IgD-negative memory B cell (primary cell): ENCODE results near the gene ADGRL4. TPM values are rescaled to one million over a fixed set of nuclear protein-coding genes. Genes with fewer than 3 reads are reported as not detected.
"Not testable (repeated sequence)": the region's sequence is repeated elsewhere in the genome, so short reads cannot be mapped to it uniquely, and the experiment has no call there.

ENCODE experiments used
- H3K27ac Mint-ChIP-seq, 3 donors: one replicate each; pipeline ENCODE4 v1.8.0; 2020 to 2022; ENCODE audit warnings: mild to moderate bottlenecking in 3 of 3, mixed read lengths in 3 of 3, moderate library complexity in 1 of 3
- H3K27me3 Mint-ChIP-seq: one replicate; pipeline ENCODE4 v1.8.0; 2021; ENCODE audit warnings: mixed read lengths
- H3K36me3 Mint-ChIP-seq: one replicate; pipeline ENCODE4 v1.8.0; 2020; ENCODE audit warnings: mild to moderate bottlenecking, mixed read lengths
- H3K4me1 Mint-ChIP-seq, 3 donors: one replicate each; pipeline ENCODE4 v1.8.0; 2020 to 2022; ENCODE audit warnings: mixed read lengths in 3 of 3, mild to moderate bottlenecking in 1 of 3
- H3K4me3 Mint-ChIP-seq, 4 donors: one replicate each; pipeline ENCODE4 v1.8.0; 2020 to 2022; ENCODE audit warnings: mild to moderate bottlenecking in 4 of 4, mixed read lengths in 4 of 4, moderate library complexity in 3 of 4
- H3K9me3 Mint-ChIP-seq, 3 donors: one replicate each; pipeline ENCODE4 v1.8.0; 2020 to 2021; ENCODE audit warnings: mixed read lengths in 3 of 3, mild to moderate bottlenecking in 1 of 3
- polyA plus RNA-seq: library from polyadenylated mRNA; unstranded; fragments of 300-500 nt; fragmentation: Illumina TruSeq; gene quantifications from one replicate; pipeline ENCODE4 v1.2.3, GENCODE V29; 2021

The ADGRL4 gene
- polyA plus RNA-seq, 1 donor from 2014 or later, result not detected

DNA sequence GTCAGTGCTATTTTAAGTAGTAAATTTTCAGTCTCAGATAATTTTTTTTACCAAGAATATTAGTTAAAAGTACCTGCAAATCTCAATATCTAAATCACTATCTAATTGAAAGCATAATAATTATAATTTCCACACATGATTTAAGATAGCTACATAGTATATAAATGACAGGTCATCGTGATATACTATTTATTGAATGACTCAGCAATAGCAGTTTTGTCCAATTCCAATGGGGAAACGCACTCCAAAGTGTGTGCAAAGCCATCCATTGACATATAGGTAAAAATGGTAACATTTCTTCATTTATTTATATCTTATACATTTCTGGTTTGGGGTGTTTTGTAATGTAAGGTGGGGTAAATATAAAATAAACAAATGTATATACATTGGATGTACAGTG, 19.5 kb downstream of the ADGRL4 start:
- no peak overlapping the region for H3K27ac Mint-ChIP-seq
- H3K4me3 Mint-ChIP-seq, result no peak overlapping the region
- H3K36me3 Mint-ChIP-seq, result peaks cover 2% of the 10 kb centered on the region
- H3K9me3 Mint-ChIP-seq, result peaks cover 3 to 11% (median 5%) of the 10 kb centered on the region in 3 donors
- H3K27me3 Mint-ChIP-seq, result no peaks in the 10 kb centered on the region
- no peaks in the 10 kb centered on the region for H3K4me1 Mint-ChIP-seq

- H3K4me3 Mint-ChIP-seq, result no peak overlapping the region
- H3K9me3 Mint-ChIP-seq, result peaks cover 2 to 8% (median 2%) of the 10 kb centered on the region in 3 donors
- H3K36me3 Mint-ChIP-seq, result peaks cover 2% of the 10 kb centered on the region
- no peaks in the 10 kb centered on the region for H3K4me1 Mint-ChIP-seq
- H3K27me3 Mint-ChIP-seq, result no peaks in the 10 kb centered on the region
- no peak overlapping the region for H3K27ac Mint-ChIP-seq
Measured at GRCh38 chr1:78980511-78980910, 26.0 kb downstream of the ADGRL4 start.

DNA sequence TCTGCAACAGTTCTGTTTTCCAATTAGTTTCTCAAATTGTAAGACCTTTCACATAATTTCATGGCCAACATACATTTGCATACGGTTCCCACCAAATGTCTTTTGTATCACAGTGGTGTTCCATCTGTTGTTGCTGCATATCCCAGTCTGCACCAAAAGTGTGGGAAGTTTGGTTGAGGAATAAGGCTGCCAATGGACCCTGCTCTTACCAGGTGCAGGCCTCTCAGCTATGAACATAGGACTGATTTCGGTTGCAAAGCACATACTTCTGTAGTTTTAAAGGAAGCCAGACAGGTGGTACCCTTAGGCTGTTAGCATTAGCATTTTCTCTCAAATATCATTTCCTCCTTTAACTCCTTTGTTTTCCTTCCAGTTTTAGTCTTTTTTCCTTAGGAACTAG, 33.8 kb downstream of the ADGRL4 start:
- Mint-ChIP-seq H3K36me3 (peaks cover 2% of the 10 kb centered on the region), H3K9me3 (peaks cover 0 to 2% (median 0%) of the 10 kb centered on the region in 3 donors), H3K4me3 (no peak overlapping the region), H3K4me1 (no peaks in the 10 kb centered on the region), H3K27me3 (no peaks in the 10 kb centered on the region), H3K27ac (no peak overlapping the region)

DNA sequence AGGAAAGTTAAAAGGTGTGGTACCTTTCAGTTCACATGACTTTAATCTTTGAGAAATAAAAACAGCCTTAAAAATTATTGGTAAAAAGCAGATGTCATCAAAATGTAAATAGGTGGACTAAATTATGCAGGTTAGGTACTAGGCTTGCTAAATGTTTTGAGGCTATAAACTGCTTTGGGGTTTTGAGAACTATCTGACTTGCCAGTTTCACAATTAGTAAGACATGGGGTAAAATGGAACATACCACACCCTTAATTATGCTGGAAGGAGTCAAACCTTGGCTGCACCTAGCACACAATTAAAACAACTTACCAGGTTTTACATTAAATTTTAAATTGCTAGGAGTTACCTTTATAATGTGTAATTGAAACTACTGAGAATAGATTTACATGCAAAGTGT, 39.4 kb downstream of the ADGRL4 start:
- H3K27ac Mint-ChIP-seq, H3K36me3 Mint-ChIP-seq, H3K4me1 Mint-ChIP-seq, H3K9me3 Mint-ChIP-seq, H3K4me3 Mint-ChIP-seq, H3K27me3 Mint-ChIP-seq: not testable (repeated sequence)

DNA sequence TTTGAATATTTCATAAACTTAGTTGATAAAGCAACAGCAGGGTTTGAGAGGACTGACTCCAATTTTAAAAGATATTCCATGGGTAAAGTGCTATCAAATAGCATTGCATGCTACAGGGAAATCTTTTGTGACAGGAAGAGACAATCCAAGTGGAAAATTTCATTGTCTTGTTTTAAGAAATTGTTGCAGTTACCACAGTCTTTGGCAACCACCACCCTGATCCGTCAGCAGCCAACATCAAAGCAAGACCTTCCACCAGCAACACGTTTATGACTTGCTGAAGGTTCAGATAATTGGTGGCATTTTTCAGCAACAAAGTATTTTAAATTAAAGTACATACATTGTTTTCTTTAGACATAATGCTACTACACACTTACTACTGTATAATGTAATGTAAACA, 47.8 kb downstream of the ADGRL4 start:
- H3K4me3 Mint-ChIP-seq, result no peak overlapping the region
- H3K27ac Mint-ChIP-seq, result no peak overlapping the region
- no peaks in the 10 kb centered on the region for H3K27me3 Mint-ChIP-seq
- H3K36me3 Mint-ChIP-seq, result no peaks in the 10 kb centered on the region
- H3K4me1 Mint-ChIP-seq, result no peaks in the 10 kb centered on the region
- H3K9me3 Mint-ChIP-seq, result peaks cover 0 to 7% (median 0%) of the 10 kb centered on the region in 3 donors

DNA sequence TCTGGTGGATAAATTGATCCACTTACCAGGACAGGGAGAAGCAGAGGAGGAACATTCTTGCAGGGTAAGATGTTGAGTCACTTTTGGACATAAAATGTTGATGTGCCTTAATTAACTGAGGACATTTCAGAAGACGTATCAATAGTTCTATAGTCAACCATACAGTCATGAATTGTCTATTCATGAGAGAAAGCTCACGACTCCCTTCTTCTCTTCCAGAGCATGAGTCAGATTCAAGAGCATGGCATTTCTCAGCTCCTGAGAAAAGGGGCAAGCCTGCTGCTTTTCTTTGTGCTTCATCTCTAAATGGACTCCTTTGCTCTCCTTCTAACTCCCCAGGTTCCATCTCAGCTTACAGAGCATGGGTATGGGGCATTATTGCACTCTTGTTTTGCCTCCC, 55.7 kb downstream of the ADGRL4 start:
- Mint-ChIP-seq H3K9me3 (peaks cover 0 to 4% (median 0%) of the 10 kb centered on the region in 3 donors), H3K36me3 (no peaks in the 10 kb centered on the region), H3K27me3 (no peaks in the 10 kb centered on the region), H3K4me1 (no peaks in the 10 kb centered on the region), H3K27ac (no peak overlapping the region), H3K4me3 (no peak overlapping the region)

DNA sequence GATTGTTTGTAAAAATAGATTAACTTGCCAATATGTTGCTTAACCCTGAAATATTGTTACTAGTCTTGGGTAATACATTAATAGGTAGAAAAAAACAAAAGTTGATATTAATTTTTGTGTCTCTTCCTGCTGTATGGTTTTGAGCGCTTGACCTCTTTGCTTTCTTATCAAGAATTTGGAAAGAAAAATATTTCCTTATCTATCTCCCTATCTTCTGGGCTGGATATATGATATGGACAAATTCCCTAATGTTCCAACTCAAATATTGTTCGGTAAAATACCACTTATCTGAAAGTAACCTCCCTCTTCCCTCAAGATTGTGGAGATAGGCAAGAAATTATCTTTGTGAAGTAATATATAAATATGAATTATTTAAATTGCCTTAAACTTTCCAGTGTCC, 57.3 kb downstream of the ADGRL4 start:
- H3K4me1 Mint-ChIP-seq, result no peaks in the 10 kb centered on the region
- peaks cover 0 to 4% (median 0%) of the 10 kb centered on the region in 3 donors for H3K9me3 Mint-ChIP-seq
- no peak overlapping the region for H3K4me3 Mint-ChIP-seq
- H3K36me3 Mint-ChIP-seq, result no peaks in the 10 kb centered on the region
- H3K27ac Mint-ChIP-seq, result no peak overlapping the region
- no peaks in the 10 kb centered on the region for H3K27me3 Mint-ChIP-seq

GRCh38 chr1:78919150-78919549, 87.4 kb downstream of the ADGRL4 start:
- no peaks in the 10 kb centered on the region for H3K4me1 Mint-ChIP-seq
- H3K9me3 Mint-ChIP-seq, result peaks cover 0 to 3% (median 0%) of the 10 kb centered on the region in 3 donors
- no peaks in the 10 kb centered on the region for H3K27me3 Mint-ChIP-seq
- H3K27ac Mint-ChIP-seq, result no peak overlapping the region
- no peak overlapping the region for H3K4me3 Mint-ChIP-seq
- no peaks in the 10 kb centered on the region for H3K36me3 Mint-ChIP-seq

DNA sequence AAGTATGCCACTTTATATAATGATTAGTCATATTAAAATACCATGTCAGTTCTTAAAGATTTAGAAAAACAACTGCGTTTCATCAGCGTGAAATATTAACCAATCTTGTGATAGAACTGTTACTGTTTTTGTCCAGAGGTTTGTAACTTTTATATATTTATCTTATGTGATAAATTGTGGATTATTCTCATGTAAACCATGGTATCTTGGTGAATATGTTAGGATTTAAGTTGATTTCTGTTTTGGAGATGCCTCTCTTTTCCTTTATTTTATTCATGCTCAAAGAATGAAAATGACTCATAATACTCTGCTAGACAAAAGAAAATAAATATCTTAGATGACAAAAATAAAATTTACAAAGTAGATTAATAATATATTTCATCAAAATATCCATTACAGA, 88.4 kb downstream of the ADGRL4 start:
- Mint-ChIP-seq H3K27ac (no peak overlapping the region), H3K36me3 (no peaks in the 10 kb centered on the region), H3K4me3 (no peak overlapping the region)

DNA sequence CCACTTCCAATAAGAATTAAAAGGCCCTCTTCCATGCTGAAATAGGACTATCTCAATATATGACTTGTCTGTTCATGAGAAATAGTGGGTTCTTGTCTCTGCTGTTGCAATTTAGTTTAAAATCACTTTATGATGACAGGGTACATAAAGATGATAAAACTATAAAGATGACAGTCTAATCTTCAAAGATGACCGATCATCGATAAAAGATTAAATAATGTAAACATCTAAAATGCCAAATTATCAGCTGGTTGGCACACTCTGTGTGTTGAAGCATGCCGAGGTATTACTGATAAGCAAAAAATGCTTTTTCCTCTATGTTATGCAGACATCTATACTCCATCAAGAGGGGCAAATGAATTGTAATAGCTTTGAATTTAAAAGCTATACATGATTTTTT, 89.5 kb downstream of the ADGRL4 start:
- no peaks in the 10 kb centered on the region for H3K27me3 Mint-ChIP-seq

More for the DNA sequence above, 88.4 kb downstream of the ADGRL4 start:
- Mint-ChIP-seq H3K27me3 (no peaks in the 10 kb centered on the region), H3K9me3 (peaks cover 0 to 3% (median 0%) of the 10 kb centered on the region in 3 donors), H3K4me1 (no peaks in the 10 kb centered on the region)

DNA sequence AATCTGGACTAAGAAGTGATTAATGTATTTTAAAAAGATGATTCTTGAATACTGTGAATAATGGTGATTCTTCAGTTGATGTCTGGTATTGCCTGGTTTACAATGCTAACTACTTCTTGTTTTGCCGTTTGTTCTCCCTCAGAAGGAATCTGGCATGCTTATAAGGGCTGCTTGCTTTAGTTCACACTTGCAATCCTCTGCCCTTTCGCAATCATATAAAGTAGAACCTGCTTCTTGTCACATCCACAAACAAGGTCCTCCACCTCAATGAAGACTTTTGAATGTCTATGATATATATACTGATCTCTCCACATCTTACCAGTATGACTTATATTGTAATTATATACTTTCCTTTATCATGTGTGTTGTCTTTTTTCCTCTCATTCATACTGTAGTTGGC, 92.6 kb downstream of the ADGRL4 start:
- Mint-ChIP-seq H3K4me1 (no peaks in the 10 kb centered on the region), H3K4me3 (no peak overlapping the region), H3K27me3 (no peaks in the 10 kb centered on the region), H3K27ac (no peak overlapping the region), H3K9me3 (peaks cover 0 to 3% (median 0%) of the 10 kb centered on the region in 3 donors), H3K36me3 (no peaks in the 10 kb centered on the region)

More for the DNA sequence above, 89.5 kb downstream of the ADGRL4 start:
- no peaks in the 10 kb centered on the region for H3K4me1 Mint-ChIP-seq
- no peak overlapping the region for H3K4me3 Mint-ChIP-seq
- H3K9me3 Mint-ChIP-seq, result peaks cover 0 to 3% (median 0%) of the 10 kb centered on the region in 3 donors
- no peaks in the 10 kb centered on the region for H3K36me3 Mint-ChIP-seq
- H3K27ac Mint-ChIP-seq, result no peak overlapping the region

DNA sequence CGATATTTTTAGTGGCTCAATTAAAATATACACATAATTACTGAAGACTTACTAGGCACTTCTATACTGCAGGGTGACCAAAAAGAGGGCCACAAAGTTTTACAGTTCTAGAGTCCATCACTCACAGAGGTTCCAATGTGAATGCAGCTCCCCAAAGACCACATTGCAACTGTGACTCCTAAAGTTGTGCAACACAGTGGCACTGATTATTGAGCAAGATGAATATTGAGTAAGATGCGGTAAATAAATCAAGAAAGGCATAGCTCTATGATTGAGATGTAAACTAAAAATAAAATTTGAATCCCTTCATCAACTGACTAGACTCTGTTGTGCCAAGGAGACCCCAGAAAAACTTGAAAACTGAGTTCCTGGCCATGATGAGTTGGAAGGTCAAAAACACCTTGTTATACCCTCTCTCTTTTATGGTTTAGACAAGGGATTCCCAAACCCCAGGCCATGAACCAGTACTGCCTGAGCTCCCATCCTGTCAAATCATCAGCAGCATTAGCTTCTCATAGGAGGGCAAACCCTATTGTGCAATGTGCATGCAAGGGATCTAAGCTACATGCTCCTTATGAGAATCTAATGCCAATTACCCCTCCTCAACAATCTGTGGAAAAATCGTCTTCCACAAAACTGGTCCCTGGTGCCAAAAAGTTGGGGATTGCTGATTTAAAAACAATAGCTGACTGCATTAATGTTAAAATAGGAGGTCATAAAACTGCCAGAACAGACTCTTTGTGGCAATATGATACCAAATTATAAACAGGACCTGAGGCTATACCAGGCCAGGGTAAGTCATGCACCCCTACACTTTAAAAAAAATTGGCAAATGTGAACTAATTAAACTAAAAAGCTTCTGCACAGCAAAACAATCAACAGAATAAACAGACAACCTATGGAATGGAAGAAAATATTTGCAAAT, 94.3 kb downstream of the ADGRL4 start:
- Mint-ChIP-seq H3K9me3 (peaks cover 0 to 4% (median 0%) of the 10 kb centered on the region in 3 donors), H3K27ac (no peak overlapping the region), H3K4me1 (no peaks in the 10 kb centered on the region)

GRCh38 chr1:78902641-78903040, 103.9 kb downstream of the ADGRL4 start:
- peaks cover 0 to 3% (median 0%) of the 10 kb centered on the region in 3 donors for H3K9me3 Mint-ChIP-seq
- no peaks in the 10 kb centered on the region for H3K4me1 Mint-ChIP-seq
- H3K36me3 Mint-ChIP-seq, result no peaks in the 10 kb centered on the region
- H3K27ac Mint-ChIP-seq, result no peak overlapping the region
- H3K4me3 Mint-ChIP-seq, result no peak overlapping the region
- H3K27me3 Mint-ChIP-seq, result no peaks in the 10 kb centered on the region

More for the DNA sequence above, 94.3 kb downstream of the ADGRL4 start:
- Mint-ChIP-seq H3K36me3 (no peaks in the 10 kb centered on the region), H3K27me3 (no peaks in the 10 kb centered on the region), H3K4me3 (no peak overlapping the region)

DNA sequence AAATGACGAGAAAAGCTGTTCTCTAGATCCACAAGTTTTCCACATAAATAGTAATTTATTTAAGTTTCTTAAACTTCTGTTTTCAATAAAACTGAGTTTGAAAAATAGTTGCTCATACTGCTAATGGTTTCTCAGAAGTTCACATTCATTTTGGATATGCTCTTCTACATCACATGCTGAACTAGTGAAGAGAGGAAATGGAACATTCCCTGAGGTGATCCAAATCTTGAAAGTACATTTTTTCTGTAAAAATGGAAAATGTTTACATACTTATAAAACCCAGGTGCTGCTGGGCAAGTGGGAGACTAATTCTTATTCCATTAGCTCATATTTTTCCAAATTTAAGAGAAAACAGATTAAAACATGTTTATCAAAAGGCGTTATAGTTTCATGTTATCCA, 111.7 kb downstream of the ADGRL4 start:
- Mint-ChIP-seq H3K36me3 (no peaks in the 10 kb centered on the region), H3K9me3 (peaks cover 0 to 3% (median under 1%) of the 10 kb centered on the region in 3 donors), H3K4me3 (no peak overlapping the region), H3K4me1 (no peaks in the 10 kb centered on the region), H3K27me3 (no peaks in the 10 kb centered on the region), H3K27ac (no peak overlapping the region)

DNA sequence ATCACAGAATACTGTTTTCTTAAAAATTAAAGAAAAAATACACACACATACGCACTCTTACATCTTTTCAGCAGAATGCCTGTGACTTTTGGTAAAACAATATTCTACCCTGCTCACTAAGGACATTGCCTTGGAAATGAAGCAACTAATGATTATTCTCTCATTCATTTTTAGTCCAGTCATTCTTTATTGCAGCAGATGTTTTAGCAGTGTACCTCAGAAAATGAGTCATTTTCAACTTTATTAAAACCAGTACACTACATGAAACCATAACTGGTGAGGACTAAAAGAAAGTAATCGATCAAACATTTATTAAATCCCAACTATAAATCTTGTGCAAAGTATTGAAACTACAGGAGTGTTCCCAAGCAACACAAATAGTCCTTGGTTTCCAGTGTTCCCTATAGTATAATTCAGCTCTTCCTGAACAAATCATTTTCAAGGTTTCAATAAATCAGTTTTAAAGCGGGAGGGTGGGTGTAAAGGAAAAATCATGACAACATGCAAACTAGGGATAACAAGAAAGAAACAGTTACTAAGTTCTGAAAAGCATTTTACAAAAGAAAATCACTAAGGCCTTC, 114.2 kb downstream of the ADGRL4 start:
- no peak overlapping the region for H3K4me3 Mint-ChIP-seq

More for the DNA sequence above, 114.2 kb downstream of the ADGRL4 start:
- no peaks in the 10 kb centered on the region for H3K36me3 Mint-ChIP-seq
- H3K27me3 Mint-ChIP-seq, result no peaks in the 10 kb centered on the region
- H3K9me3 Mint-ChIP-seq, result peaks cover 0 to 3% (median 0%) of the 10 kb centered on the region in 3 donors
- no peak overlapping the region for H3K27ac Mint-ChIP-seq
- H3K4me1 Mint-ChIP-seq, result no peaks in the 10 kb centered on the region
